GM18519 (cell line): ENCODE measurements around the gene MEDAG.

Source experiments
- ATAC-seq: cut with Tn5 transposase; IDR thresholded peaks from one replicate; pipeline ENCODE4 v1.9.1; 2021; ENCODE audit warnings: mild to moderate bottlenecking, moderate library complexity; ENCODE audit not compliant: unreplicated experiment, low FRiP score

MEDAG gene

GRCh38 chr13:30905932-30906383 is at the start of gene MEDAG:
Gene MEDAG (plus strand): TSS chr13:30906271. CDS start chr13:30906516, 245 bp downstream.
- no peak for ATAC-seq

DNA sequence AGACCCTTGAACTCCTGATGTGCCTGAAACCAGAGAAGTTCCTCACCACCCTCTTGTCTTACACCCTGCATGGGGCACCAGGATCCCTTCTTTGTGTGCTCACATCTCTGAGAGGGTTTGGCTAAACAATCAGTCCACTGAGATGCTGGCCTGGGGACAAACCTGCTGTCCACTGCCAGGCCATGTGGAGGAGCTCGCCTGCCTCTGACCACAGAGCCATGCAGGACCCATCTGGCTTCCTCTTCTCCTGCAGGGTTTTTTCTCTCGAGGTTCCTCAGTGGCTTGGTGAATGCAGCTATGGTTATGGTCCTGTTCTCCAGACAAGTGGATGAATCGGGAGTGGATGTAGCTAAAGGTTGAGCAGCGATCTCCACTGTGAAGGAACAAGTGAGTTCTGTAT is 49.1 kb upstream of the MEDAG start:
- no peak for ATAC-seq

DNA sequence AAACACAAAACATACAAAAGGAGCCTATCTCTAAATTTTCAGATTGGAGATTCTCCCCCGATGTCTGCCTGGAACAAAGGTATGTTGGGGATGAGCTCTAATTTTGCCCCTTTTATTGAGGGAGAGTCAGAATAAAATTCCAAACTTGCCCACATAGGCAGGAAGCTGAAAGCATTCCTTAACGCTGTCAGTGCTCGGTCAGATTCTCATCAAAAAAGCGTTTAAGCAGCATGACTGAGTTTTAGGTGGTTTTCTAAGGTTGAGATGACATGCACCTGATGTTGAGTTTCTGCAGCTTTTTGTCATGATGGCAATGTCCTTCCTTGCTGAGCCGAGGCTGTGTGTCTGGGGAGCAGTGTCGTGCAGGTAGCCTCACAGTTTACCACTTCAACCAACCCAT is 48.4 kb upstream of the MEDAG start:
- ATAC-seq: no peak

GRCh38 chr13:30859326-30859725 is 46.7 kb upstream of the MEDAG start:
- ATAC-seq: no peak

GRCh38 chr13:30861163-30861562 is 44.9 kb upstream of the MEDAG start:
- no peak for ATAC-seq

GRCh38 chr13:30861836-30862467 is 44.1 kb upstream of the MEDAG start:
- no peak for ATAC-seq

DNA sequence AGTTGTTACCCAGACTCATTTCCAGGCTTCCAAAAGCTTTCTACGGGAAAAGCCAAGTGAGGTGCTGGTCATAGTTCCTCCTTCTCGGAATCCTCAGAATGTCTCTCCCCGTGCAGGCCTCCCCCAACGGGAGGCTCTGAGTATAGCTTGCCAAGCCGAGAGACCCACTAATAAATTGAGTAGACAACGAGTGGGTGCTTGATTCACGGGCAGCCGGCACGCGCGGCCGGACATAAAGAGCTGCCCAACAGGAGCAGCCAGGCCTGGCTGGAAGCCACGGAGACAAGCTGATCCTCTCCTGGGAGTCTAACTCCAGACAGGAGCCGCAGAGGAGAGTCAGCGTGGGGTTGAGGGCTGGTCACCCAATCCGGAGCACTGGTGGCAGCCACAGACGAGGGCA is 43.4 kb upstream of the MEDAG start:
- no peak for ATAC-seq

DNA sequence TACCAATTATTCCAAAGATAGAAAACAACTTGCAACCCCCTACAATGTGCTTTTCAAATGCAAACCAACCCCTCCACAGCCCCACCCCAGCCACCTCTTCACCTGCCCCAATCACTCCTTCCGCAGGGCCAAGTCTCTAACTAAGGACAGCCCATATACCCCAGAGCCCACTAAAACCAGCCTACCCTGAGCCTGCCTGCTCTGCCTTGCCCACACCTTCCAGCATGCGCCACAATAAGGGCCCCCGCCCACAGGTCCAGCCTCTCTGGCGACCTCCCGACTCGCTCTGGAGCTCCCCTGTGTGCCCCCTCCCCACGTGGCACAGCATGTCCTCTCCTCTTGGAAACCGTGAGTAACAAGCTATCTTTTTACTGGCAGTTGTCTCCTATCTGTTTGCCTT is 42.8 kb upstream of the MEDAG start:
- ATAC-seq: no peak

DNA sequence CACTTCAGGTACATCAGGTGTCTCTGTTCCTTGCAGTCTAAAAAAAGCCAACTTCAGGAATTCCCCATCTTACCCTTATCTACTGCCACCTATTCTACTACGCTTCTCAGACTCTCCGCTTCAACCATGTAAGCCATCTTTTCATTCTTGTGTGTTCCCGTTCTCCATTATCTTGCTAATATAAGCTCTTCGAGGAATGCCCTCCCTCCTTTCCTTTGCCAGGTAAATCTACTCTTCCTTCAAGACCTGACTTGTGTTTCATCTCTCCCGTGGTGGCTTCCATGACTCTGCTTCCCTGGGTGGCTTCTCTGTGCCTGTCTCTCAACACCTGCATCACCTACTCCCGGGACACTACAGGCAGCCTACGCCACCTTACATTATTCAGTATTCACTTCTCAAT is 42.3 kb upstream of the MEDAG start:
- ATAC-seq: no peak

- no peak for ATAC-seq
Observed at GRCh38 chr13:30864433-30865122, 41.5 kb upstream of the MEDAG start.

GRCh38 chr13:30865123-30866049 is 40.7 kb upstream of the MEDAG start:
- ATAC-seq: no peak

DNA sequence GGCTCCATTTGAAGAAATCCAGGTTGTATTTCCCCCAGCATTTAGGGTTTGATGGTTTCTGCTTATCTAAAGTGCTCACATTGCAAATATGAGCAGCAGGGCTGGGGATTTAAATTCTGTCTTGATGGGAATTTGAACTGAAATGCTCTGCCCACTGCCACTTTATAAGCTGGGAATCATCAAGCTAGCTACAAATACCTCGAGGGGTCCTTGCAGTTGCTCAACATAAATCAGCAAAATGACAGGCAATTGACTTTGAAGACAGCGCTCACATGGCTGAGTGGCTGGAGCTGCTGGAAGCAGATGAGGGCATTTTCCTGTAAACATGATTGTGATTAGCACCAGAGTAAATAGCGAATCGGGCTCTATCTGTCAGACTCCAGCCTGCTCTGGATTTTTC is 39.4 kb upstream of the MEDAG start:
- ATAC-seq: no peak

DNA sequence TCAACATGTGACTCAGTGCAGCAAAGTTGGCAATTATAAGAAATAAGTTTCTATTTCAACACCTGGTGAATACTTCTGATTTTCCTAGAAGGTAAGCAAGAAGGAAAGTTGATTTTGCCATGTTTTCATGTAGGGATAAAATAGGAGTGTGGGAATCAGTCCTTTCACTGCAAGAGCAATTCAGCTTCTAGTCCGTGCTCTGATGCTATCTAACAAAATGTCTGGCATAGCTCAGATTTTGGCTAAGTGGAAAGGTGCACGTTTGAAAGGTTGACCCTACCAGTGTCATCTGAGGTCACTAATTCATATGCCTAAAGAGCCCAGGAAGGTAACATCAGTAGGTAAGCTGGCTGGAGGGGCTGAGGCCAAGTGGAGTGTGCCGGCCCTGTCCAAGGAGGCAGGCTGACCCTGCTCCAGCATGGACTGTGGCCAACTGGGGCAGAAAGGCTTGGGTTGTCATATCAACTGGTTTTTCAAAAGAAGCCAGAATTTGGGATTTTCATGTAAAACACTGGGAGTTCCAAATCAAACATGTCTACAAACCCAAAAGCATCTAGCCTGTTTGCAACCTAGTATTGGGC is 38.9 kb upstream of the MEDAG start:
- no peak for ATAC-seq

DNA sequence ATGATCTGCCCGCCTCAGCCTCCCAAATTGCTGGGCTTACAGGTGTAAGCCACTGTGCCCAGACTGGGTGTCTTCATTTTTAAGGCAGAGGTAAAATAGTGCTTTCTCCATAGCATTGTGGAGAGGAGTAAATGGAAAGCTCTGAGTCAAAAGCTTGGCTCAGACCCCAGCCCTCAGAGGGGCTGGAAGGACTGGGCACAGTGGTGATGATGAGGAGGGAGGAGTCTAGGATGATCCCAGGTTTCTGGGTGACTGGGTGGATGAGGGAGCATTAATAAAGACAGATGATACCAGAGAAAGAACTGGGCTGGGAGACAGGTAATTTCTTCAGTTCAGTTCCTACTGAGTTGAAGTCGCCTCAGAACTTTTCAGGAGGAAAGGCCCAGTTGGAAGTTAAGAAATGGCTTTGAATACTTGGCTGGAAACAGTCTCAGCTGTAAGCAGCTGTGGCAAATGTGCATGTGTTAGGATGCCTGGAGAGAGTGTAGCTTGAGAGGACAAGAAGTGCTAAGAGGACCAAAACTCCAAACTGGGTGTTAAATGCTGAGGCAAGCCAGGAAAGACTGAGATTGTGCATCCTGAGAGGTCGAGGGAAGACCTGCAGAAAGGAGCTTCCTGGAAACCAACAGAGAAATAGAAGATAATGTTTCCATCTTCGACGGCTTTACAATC is 37.1 kb upstream of the MEDAG start:
- ATAC-seq: no peak

GRCh38 chr13:30869491-30869890 is 36.6 kb upstream of the MEDAG start:
- ATAC-seq: no peak

DNA sequence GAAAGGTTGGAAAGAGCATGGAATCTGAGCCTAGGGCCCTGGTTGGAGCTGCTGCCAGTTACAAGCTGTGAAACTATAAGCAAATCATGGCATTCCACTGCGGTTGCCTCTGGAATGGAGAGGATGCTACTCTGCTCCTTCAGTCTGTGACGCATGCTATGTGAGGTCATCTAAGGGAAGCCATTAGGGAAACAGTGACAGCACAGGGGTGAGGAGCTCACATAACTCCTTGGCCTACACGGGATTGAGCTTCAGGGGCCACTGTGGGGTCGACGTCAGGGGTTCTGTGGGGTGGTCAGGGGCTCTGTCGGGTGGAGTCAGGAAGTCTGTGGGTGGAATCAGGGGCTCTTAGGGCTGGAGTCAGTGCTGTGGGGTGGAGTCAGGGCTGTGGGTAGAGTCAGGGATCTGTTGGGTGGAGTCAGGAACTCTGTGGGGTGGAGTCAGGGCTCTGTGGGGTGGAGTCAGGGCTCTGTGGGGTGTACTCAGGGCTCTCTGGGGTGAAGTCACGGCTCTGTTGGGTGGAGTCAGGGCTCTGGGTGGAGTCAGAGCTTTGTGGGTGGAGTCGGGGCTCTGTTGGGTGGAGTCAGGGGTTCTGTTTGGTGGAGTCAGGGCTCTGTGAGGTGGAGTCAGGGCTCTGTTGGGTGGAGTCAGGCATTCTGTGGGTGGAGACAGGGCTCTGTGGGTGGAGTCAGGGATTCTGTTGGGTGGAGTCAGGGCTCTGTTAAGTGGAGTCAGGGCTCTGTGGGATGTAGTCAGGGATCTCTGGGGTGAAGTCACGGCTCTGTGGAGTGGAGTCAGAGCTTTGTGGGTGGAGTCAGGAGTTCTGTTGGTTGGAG is 35.8 kb upstream of the MEDAG start:
- ATAC-seq: peak; percentile 56

DNA sequence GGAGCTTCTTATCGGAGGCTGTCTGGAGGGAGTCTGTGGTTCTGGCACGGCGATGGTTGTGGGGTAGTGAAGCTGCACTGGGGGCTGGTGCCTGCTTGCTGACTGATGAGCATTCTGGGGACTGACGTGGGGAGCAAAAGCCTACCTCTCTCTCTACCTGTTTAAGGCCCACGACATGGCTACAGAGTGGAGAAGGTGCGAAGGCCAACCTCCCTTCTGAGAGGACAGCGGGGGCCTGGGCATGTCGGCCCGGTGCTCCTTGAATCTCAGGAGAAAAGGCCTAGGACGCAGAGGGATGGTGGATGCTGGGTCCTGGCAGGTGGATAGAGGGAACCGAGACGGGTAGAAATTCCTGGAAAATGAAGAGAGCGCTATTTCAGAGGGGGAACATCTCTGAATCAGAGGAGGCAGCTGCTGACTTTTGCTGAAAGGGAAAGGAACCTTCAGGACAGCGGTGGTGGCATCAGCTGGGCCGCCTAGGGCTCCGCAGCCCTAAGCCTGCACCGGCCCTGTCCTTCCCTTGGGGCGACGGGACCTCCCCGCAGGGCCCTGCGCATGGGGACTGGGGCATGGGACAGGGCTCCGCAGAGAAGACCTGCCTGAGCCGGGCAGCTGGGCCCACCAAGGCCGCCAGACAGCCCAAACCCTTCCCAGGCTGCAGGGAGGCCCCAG is 35.0 kb upstream of the MEDAG start:
- ATAC-seq: no peak

GRCh38 chr13:30871588-30872275 is 34.3 kb upstream of the MEDAG start:
- no peak for ATAC-seq

DNA sequence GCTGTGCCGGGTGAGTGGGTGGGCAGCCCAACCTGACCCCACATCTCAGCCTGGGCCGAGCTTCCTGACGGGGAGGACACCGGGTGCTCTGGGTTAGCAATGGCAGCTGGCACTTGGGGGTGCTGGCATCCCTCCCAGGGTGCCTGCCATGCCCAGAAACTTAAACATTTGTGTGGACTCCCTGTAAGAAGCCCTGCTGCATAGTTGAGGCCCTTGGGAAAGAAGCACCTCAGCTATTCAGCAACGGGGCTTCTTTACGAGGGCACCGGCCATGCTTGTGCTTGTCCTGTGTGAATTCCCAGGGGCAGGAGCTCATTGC is 33.8 kb upstream of the MEDAG start:
- no peak for ATAC-seq
